Occipital lobe (tissue), 2 donors: ENCODE measurements around the gene BMPR1A. TPM values are rescaled to one million over a fixed set of nuclear protein-coding genes. Genes with fewer than 3 reads are reported as not detected.

ENCODE experiments used
- DNase-seq: peaks from one replicate; lab custom pipeline; 2025; lab: John Stamatoyannopoulos, UW
- total RNA-seq: library from RNA; depleted of rRNA; stranded (reverse); fragments of >200 nt; gene quantifications from one replicate; pipeline ENCODE4 v1.2.3, GENCODE V29; 2014

BMPR1A gene
- 64.6 TPM for total RNA-seq

- no peak for DNase-seq
Observed at GRCh38 chr10:86756511-86757112, at the start of gene BMPR1A. Gene BMPR1A, plus strand, starts transcription at chr10:86756619. Its CDS starts 119,400 bp downstream, at chr10:86876019.

GRCh38 chr10:86706977-86707376 lies 49.4 kb upstream of the BMPR1A start:
- no peak for DNase-seq

GRCh38 chr10:86707505-86707904 lies 48.9 kb upstream of the BMPR1A start:
- no peak for DNase-seq

- DNase-seq: no peak
Observed at GRCh38 chr10:86708068-86708782, 48.2 kb upstream of the BMPR1A start.

- DNase-seq: no peak
Observed at GRCh38 chr10:86708783-86709380, 47.5 kb upstream of the BMPR1A start.

GRCh38 chr10:86709396-86710185 lies 46.8 kb upstream of the BMPR1A start:
- DNase-seq: no peak

GRCh38 chr10:86710987-86711512 lies 45.4 kb upstream of the BMPR1A start:
- peak; percentile 80 for DNase-seq

- peak; percentile 36 for DNase-seq
Observed at GRCh38 chr10:86711513-86712316, 44.7 kb upstream of the BMPR1A start.

GRCh38 chr10:86712317-86712707 lies 44.1 kb upstream of the BMPR1A start:
- no peak for DNase-seq

- no peak for DNase-seq
Observed at GRCh38 chr10:86715156-86715795, 41.1 kb upstream of the BMPR1A start.

- DNase-seq: no peak
Observed at GRCh38 chr10:86715836-86716235, 40.6 kb upstream of the BMPR1A start.

- no peak for DNase-seq
Observed at GRCh38 chr10:86716466-86716865, 40.0 kb upstream of the BMPR1A start.

- DNase-seq: no peak
Observed at GRCh38 chr10:86718556-86718955, 37.9 kb upstream of the BMPR1A start.

GRCh38 chr10:86721232-86721631 lies 35.2 kb upstream of the BMPR1A start:
- no peak for DNase-seq

GRCh38 chr10:86723009-86723408 lies 33.4 kb upstream of the BMPR1A start:
- no peak for DNase-seq

GRCh38 chr10:86724445-86724844 lies 32.0 kb upstream of the BMPR1A start:
- no peak for DNase-seq

GRCh38 chr10:86725980-86726676 lies 30.3 kb upstream of the BMPR1A start:
- no peak for DNase-seq

GRCh38 chr10:86726677-86726999 lies 29.8 kb upstream of the BMPR1A start:
- no peak for DNase-seq

- no peak for DNase-seq
Observed at GRCh38 chr10:86727470-86727869, 28.9 kb upstream of the BMPR1A start.

- DNase-seq: no peak
Observed at GRCh38 chr10:86728056-86728455, 28.4 kb upstream of the BMPR1A start.
